GM18519 (cell line): Measurements from ENCODE around the gene UEVLD.
A peak's percentile ranks its signal among the peaks of the same experiment; 100 is the strongest.

Experiments
- ATAC-seq: cut with Tn5 transposase; IDR thresholded peaks from one replicate; pipeline ENCODE4 v1.9.1; 2021; ENCODE audit warnings: mild to moderate bottlenecking, moderate library complexity; ENCODE audit not compliant: unreplicated experiment, low FRiP score

Gene UEVLD

DNA sequence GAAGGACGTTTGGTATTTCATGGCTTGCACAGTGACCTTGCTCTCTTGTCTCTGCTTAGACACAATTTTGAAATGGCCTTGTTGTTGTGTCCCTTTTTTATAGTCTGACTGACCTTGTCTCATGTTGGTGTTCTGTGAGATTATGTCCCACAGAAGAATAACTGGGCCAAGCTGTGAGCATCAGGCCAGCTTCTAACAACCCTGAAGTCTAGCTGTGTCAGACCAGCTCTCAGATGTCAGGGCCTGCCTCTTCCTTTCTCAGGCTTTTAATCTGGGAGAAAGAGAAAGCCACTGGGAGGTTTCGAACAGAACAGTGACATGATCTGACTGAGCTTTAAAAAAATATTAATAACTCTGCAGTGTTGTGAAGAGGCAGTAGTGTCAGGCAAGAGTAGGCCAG, 2.0 kb upstream of the UEVLD start:
- ATAC-seq = no peak

DNA sequence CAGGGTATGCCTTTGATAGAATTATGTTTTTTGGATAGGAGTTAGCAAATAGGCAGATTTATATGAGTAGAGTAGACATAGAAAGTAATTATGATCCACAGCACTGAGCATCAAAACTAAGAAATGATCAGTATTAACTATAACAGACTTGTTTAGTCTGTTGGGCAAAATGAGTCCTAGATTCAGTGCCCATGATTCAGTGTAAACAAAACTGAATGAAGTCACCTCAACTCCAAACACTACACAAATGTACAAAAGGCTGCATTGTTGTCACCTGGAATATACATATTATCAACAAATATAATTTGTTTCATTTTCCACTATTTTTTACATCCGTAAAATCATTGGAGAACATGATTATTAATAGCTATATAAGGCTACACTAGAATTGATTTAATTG, 6.7 kb downstream of the UEVLD start:
- ATAC-seq = no peak

DNA sequence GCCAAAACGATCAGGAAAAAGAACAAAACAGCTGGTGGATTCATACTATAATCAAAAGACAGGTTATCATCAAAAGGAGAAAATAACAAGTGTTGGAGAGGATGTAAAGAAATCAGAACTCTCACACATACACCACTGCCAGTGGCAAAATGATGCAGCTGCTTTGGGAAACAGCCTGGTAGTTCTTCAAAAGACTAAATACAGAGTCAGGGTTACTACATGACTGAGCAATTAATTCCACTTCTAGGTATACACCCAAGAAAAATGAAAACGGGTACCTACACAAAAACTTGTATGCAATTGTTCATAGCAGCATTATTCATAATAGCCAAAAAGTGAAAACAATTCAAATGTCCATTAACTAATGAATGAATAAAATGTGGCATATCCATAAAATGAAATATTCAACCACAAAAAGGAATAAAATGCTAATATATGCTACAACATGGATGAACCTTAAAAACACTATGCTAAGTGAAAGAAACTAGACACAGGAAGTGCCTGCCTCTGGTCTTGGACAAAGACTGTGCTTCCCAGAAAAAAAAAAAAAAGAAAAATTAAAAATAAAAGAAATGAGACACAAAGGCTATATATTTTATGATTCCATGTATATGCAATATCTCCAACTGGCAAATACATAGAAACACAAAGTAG, 8.3 kb downstream of the UEVLD start:
- no peak for ATAC-seq

DNA sequence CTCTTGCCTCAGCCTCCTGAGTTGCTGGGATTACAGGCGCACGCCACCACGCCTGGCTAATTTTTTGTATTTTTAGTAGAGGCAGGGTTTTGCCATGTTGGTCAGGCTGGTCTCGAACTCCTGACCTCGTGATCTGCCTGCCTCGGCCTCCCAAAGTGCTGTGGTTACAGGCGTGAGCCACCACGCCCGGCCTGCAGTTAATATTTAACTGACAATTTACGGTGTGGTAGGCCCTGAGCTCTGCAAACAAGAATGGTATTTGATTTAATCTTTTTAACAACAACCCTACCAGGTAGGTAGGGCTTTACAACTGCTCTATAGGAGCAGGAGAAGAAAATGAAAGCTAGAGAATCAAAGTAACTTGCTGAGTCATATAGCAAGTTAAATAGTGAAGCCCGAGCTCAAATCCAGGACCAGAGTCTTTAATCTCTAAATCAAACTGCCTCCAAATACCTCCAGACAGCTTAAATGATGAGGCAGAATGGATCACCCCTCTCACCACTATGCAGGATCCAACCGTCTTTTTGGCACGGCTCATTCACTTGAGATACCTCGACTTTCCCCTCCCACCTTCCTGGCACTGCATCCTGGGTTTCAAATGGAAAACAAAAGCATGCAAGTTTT, 9.4 kb downstream of the UEVLD start:
- peak; percentile 58 for ATAC-seq

DNA sequence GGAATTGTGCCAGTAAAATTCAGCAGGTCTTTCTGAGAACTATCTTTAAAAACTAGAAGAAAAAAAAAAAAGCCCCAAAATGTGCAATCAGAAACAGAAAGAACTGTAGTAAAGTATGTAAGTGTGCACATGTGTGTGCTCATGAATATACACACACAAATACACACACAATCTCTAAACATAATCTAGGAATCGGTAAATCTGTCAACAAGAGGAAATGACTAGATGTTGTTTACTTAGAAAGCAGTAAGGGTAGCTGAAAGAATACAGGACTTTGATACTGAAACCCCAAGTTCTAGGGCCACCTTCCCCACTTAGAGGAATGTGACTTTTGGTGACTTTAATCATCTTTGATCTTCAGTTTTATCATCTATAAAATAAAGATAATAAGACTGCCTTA, 13.2 kb downstream of the UEVLD start:
- no peak for ATAC-seq

DNA sequence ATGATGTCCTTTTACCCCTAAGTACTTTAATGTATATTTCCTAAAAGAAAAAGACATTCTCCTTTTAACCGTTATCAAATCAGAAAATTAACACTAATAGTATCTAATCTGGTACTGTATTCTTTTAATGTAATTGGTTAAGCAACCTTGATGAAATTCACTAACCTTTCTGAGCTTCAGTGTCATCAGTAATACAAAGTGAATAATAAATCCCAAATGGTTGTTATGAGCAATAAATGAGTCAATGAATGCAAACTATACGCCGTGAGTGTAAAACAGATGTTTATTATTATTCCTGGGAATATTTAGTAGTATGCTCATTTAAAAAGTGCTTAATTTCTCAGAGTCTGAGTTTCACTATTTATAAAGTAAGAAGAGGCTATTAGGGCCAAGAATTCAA, 21.5 kb downstream of the UEVLD start:
- ATAC-seq = no peak

DNA sequence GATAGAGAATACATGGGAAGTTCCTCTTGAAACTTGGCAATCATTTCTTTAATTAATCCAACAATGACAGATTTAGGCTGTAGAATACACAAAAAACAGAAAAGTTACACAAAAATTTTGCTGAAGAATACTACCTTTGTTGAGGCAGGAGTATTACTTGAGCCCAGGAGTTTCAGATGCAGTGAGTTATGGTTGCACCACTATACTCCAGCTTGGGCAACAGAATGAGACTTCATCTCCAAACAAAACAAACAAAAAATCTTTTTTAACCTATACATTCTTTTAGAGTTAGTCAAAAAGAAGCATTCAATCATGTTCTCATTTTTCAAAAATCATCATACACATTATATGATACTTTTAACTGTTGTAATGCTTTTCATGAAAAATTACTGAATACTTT, 22.1 kb downstream of the UEVLD start:
- no peak for ATAC-seq

DNA sequence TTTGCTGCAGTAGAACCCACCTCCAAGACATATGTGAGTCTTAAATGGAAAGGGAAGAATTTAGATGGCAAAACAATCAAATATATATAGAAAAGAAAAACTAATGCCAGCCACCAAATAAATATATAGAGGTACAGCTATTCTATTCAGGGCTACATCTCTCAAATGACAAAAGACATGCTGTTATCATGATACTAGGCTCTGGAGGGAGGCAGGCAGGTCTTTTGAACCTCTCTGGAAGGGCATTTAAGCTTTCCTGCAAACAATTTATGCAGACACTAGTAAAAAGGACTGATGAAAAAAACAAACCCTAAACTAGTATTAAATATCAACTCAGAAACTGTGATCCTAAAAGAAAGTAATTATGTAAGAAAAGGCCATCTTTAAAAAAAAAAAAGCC, 24.4 kb downstream of the UEVLD start:
- ATAC-seq = no peak

DNA sequence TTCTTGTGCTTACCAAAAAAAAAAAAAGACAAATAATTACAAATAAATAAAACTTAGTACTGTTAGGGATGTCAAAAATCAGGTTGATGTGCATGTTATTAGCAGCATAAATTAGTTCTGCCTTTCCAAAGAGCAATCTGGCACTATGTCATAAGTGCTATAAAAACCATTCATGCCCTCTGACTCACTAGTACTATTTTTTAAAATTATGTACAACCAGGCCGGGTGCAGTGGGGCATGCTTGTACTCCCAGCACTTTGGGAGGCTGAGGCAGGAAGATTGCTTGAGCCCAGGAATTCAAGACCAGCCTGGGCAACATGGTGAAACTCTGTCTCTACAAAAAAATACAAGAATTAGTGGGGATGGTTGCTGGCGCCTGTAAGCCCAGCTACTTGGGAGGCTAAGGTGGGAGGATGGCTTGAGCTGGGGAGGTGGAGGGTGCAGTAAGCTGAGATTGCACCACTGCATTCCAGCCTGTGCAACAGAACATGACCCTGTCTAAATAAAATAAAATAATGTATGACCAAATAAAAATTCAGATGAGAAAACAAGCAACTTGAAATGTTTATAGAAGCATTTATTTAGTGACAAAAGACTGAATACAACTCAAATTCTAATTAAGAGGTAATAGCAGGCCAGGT, 25.3 kb downstream of the UEVLD start:
- no peak for ATAC-seq

DNA sequence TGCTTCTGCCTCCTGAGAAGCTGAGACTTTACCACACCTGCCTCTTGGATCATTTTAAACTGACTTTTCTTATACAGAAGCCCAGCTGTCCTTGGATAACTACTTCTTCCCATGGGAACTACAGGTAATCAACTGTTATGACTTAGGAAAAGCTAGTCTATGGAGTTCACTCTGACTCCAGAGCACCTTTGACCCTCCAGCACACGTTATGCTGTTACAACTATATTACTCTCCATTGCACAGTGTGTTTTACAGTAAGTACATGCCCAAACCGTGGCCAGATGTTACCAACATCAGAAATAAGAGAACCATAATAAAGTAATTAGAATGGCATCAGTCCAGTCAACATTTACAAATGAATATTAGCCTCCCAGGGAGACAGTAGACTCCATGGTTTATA, 40.5 kb downstream of the UEVLD start:
- no peak for ATAC-seq

DNA sequence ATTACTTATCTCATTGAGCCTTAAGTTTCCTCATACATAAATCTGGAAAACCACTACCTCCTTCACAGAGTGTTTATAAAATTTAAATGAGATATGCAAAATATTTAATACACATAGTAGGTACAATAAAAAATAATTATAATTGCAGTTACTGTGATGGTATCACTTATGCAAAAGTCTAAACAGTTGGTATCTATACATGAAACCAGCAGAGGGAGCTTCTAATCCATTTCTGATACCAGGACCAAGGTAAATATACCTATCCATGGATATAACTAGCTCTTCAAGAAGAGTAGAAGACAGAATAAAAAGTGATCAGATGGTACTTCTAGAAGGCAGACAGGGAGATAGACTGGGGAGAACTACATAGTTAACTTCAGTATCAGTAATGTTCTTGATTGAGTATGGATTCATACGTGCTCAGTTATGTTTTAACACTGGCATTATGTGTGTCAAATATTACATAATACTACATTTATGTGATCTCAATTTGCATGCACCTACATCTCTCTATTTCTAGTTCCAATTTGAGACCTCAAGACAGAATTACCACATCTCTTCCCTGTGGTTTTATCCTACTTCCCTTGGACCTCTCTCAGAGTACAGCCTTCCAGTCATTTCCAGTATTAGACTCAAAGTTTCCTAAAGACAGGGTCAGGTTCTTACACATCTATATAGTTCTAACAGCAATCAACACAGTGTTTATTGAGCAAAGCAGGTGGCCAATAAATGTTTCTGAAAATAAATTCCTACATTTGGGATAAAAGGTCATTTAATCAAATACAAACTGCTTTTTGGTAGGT, 48.1 kb downstream of the UEVLD start:
- ATAC-seq = no peak

DNA sequence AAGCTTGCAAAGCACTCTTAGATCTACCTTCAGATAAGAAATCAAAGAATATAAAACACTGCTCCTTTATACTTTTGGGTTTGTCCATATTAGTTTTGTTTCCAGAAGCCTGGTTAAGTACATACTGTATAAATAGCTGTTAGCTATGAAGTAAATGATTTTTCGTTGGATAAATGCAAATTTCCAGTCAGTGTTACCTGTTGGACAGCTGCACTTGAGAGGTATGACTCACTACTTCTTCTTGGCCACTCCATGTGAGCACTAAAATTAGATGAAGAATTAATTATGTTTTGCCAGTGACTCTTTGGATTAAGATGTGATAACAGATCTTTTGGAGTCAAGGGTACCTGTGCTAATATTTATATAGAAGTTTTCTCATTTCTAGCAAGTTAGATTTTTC, 52.3 kb downstream of the UEVLD start:
- no peak for ATAC-seq

DNA sequence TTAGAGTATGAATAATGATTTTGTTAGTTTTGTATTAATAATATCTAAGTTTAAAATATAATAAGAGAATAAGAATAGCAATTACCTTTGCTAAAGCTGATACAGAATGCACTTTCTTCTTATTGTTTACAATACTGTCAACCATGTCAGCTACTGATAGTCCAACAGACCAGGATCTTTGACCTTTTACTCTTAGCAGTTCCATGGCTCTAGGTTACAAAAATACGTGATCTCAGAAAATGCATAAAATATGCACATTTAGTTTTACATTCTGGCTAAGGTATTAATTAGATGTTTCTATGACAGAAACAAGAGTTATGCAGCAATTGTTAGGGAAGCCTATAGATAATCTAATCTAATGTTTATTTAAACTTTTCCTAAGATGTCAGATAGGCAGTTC, 54.3 kb downstream of the UEVLD start:
- no peak for ATAC-seq

DNA sequence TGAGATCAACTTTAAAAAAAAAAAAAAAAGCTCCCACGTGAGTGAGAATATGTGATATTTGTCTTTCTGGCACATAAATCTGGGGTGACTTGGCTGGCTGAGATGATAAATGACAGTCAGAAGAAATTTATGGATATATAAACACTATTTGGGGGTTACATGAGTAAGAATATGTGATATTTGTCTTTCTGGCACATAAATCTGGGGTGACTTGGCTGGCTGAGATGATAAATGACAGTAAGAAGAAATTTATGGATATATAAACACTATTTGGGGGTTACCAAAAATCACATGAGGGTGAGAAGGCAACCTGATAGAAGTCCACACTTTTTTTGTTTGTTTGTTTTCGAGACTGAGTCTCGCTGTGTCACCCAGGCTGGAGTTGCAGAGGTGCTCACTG, 55.2 kb downstream of the UEVLD start:
- no peak for ATAC-seq

DNA sequence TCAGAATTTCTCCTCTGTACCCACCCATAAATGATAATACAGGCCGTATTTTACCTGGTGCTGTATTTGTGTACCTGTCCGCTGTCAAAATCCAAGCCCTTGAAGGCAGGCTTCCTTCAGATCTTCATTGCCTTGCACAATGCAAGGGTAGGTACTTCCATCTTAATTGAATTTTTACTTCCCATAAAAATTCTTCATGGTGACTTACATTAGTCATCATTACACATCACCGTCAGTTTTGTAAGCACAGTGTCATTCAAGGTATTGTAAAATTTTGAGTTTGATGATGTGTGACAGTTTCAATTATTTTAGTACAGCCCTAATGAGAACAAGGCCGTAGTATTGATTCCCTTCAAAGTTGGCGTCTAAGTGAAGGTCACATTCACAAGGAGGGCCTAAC, 61.0 kb downstream of the UEVLD start:
- ATAC-seq = no peak

DNA sequence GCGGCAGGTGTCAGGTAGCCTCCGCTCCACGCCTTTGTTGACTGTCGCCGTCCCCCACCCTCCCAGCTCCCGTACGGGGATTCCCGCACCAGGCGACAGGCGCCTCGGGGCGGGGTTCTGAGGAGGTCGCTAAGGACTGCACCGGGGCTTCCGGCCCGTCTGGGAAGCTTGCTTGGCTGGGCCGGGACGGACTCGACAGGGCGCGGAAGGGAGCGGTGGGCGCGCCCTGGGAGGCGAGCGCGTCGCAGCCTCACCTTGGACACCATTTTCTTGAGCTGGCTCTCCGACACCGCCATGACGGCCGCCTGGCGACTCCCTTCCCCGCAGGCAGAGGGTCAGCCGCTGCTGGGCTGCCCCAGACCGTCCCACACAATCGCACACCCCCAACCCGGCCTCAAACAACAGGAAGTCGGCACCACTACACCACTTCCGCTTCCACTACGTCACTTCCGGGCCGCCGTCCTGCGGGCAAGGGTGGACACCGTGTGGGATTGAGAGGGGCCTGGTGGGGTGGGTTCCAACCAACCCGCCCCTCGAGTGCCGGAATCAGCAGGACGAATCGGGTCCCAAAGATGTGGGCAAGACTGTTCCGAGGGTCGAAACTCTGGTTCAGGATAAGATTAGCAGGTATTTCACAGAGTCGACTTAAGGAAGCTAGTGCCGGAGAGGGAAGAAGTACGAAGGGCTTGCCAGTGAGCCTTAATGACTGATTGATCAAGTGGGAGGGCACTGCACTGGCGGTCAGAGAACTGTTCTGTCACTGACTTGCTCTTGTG, 61.8 kb downstream of the UEVLD start, which contains the start of gene TSG101:
TSG101 (minus strand) TSS at position 422 of the 776 bp plus-strand sequence; CDS start at position 296, 126 bp downstream.
- ATAC-seq = peak; percentile 86

DNA sequence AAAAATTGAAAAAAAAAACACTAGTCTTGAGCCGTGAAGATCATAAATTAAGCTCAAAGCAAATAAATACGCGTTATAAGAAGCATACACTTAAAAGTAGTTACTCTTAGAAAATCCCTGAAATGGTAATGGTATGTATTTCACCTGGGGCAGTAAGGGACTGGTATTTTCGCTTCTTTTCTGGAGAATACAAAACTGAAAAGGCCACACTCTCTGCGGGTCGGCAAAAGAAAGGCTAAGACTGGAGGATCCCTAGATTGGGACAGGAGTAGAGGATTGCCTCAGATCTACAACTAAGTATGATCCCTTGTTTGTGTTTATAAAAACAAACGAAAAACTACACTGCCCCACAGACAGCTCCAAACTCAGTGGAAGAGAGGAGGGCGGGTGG, 62.4 kb downstream of the UEVLD start:
- no peak for ATAC-seq

DNA sequence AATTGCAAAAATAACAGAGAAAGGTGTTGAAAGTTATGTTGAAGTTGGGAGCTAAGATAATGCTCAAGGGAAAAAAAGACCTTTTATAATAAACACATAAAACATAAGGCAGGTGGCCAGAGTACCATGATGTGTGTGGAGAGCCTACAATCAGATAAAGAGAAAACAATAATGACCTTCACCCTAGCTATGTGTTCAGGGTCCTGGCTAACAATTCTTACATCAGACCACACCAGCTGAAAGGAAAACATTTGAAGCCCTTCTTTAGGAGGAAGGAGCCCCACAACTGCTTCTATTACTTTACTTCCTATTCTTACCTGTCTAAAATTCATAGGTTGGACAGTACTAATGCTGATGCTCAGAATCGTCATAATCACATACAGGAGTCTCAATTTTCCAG, 64.3 kb downstream of the UEVLD start:
- ATAC-seq = no peak

DNA sequence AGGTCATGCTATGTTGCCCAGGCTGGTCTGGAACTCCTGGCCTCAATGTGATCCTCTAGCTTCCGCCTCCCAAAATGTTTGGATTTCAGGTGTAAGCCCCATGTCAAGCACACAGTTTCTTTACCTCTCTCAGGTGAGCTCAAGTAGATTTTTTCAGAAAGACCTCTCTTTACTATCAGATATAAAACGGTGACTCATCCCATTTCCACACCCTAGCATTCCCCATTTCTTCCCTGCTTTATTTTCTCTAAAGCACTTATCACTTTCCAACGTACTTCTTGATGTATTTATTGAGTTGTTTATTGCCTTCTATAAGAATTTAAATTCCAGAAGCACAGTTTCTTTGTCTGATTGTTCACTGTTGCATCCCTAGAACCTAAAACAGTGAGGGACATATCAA, 65.5 kb downstream of the UEVLD start:
- ATAC-seq = no peak

DNA sequence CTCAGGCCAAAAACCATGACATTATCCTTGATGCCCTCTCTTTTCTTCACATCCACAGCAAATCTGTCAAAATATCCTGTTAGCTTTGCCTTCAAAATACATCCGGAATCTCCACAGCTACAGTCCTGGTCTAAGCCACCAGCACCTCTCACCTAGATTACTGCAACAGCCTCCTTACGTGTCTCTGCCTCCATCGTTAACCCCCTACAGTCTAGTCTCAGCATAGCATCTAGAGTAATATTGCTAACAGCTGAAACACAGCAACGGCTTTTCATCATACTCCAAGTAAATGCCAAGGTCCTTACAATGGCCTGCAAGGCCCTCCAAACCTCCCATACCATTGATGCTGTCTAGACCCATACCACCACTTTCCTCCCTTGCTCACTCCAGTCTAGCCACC, 66.1 kb downstream of the UEVLD start:
- no peak for ATAC-seq

DNA sequence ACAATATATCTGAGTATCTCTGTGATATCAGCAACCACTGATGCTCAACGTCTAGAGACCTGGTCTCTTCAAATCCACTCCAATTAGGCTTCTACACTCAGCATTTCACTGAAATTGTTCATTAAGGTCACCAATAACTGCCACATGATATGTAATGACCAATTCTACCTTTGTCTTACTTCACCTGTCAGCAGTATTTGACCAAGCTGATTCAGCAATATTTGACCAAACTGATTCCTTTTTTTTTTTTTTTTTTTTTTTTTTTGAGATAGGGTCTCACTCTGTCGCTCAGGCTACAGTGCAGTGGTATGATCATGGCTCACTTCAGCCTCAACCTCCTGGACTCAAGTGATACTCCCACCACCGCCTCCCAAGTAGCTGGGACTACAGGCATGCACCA, 67.4 kb downstream of the UEVLD start:
- no peak for ATAC-seq
